Measurements from ENCODE around the gene HYCC1. TPM values are rescaled to one million over a fixed set of nuclear protein-coding genes. Genes with fewer than 3 reads are reported as not detected.

HYCC1 gene
- polyA plus RNA-seq, 1 donor (not counting 4 experiments of a cell fraction or from before 2014, with no cell fraction given) = 35.8 TPM

GRCh38 chr7:23024454-23024853 lies 10.5 kb upstream of the HYCC1 start:
- Histone ChIP-seq H3K79me2 (ENCODE audit: control insufficient read depth, insufficient read depth, low read length) (no peaks in the 10 kb centered on the region), H3K9me3 (ENCODE audit: control insufficient read depth, low read depth, low read length) (no peaks in the 10 kb centered on the region), H3K36me3 (ENCODE audit: control insufficient read depth in 2 of 2, extremely low read depth in 1 of 2, insufficient read depth in 2 of 2, low read length in 2 of 2) (no peaks in the 10 kb centered on the region), H3K9me1 (ENCODE audit: control insufficient read depth, extremely low read depth, insufficient read depth, low read length) (no peaks in the 10 kb centered on the region), H2AFZ (ENCODE audit: control insufficient read depth, low read length) (no peak overlapping the region), H3K4me1 (ENCODE audit: control insufficient read depth, extremely low read depth, insufficient read depth, low read length) (peaks cover 29% of the 10 kb centered on the region), H3K4me3 (ENCODE audit: control insufficient read depth in 2 of 3, extremely low read depth in 1 of 3, insufficient read depth in 2 of 3, low read depth in 1 of 3, low read length in 3 of 3) (no peak overlapping the region), H3K27me3 (ENCODE audit: control insufficient read depth, extremely low read depth, insufficient read depth, low read length) (no peaks in the 10 kb centered on the region), H3K4me2 (ENCODE audit: control insufficient read depth, extremely low read depth, insufficient read depth, low read depth, low read length) (no peak overlapping the region), H4K20me1 (ENCODE audit: control insufficient read depth, extremely low read depth, insufficient read depth, low read length) (no peaks in the 10 kb centered on the region), H3K9ac (ENCODE audit: control insufficient read depth, extremely low read depth, insufficient read depth, low read length) (no peak overlapping the region), H3K27ac (ENCODE audit: control insufficient read depth, insufficient read depth, low read length) (no peak overlapping the region)
- no peak for FAIRE-seq
- dilution Hi-C loops (cut with MboI; ENCODE audit: extremely low pct_ligation_motif_present, low sequenced_read_pairs) = no loop called here
- TF ChIP-seq EZH2 (IDR thresholded peaks at IDR 0.05; ENCODE audit: low read length) = no peak
- no peak for TF ChIP-seq CTCF (optimal IDR thresholded peaks at IDR 0.05 in 1 of 3, IDR thresholded peaks at IDR 0.05 in 1 of 3, conservative IDR thresholded peaks at IDR 0.05 in 1 of 3; ENCODE audit: extremely low read depth in 1 of 3, insufficient read depth in 2 of 3, low read length in 3 of 3)
- DNase-seq (ENCODE audit: low read depth, low spot score) = no peak

GRCh38 chr7:23022851-23023250 lies 8.9 kb upstream of the HYCC1 start:
- no peak for TF ChIP-seq EZH2 (IDR thresholded peaks at IDR 0.05; ENCODE audit: low read length)
- TF ChIP-seq CTCF (optimal IDR thresholded peaks at IDR 0.05 in 1 of 3, IDR thresholded peaks at IDR 0.05 in 1 of 3, conservative IDR thresholded peaks at IDR 0.05 in 1 of 3; ENCODE audit: extremely low read depth in 1 of 3, insufficient read depth in 2 of 3, low read length in 3 of 3) = no peak
- no peak overlapping the region for H2AFZ ChIP-seq (ENCODE audit: control insufficient read depth, low read length)
- H3K27me3 ChIP-seq (ENCODE audit: control insufficient read depth, extremely low read depth, insufficient read depth, low read length) = no peaks in the 10 kb centered on the region
- H3K36me3 ChIP-seq (ENCODE audit: control insufficient read depth in 2 of 2, extremely low read depth in 1 of 2, insufficient read depth in 2 of 2, low read length in 2 of 2) = no peaks in the 10 kb centered on the region
- H4K20me1 ChIP-seq (ENCODE audit: control insufficient read depth, extremely low read depth, insufficient read depth, low read length) = no peaks in the 10 kb centered on the region
- DNase-seq (ENCODE audit: low read depth, low spot score) (no peak), FAIRE-seq (no peak)
- H3K27ac ChIP-seq (ENCODE audit: control insufficient read depth, insufficient read depth, low read length) = peak overlapping the region; percentile 97
- H3K4me2 ChIP-seq (ENCODE audit: control insufficient read depth, extremely low read depth, insufficient read depth, low read depth, low read length) = no peak overlapping the region
- no peaks in the 10 kb centered on the region for H3K9me1 ChIP-seq (ENCODE audit: control insufficient read depth, extremely low read depth, insufficient read depth, low read length)
- H3K4me3 ChIP-seq (ENCODE audit: control insufficient read depth in 2 of 3, extremely low read depth in 1 of 3, insufficient read depth in 2 of 3, low read depth in 1 of 3, low read length in 3 of 3) = no peak overlapping the region
- dilution Hi-C loops (cut with MboI; ENCODE audit: extremely low pct_ligation_motif_present, low sequenced_read_pairs) = no loop called here
- H3K9ac ChIP-seq (ENCODE audit: control insufficient read depth, extremely low read depth, insufficient read depth, low read length) = no peak overlapping the region
- H3K4me1 ChIP-seq (ENCODE audit: control insufficient read depth, extremely low read depth, insufficient read depth, low read length) = peaks cover 36% of the 10 kb centered on the region
- no peaks in the 10 kb centered on the region for H3K79me2 ChIP-seq (ENCODE audit: control insufficient read depth, insufficient read depth, low read length)
- H3K9me3 ChIP-seq (ENCODE audit: control insufficient read depth, low read depth, low read length) = no peaks in the 10 kb centered on the region
